Measurements from ENCODE around the gene CARS2.

DNA sequence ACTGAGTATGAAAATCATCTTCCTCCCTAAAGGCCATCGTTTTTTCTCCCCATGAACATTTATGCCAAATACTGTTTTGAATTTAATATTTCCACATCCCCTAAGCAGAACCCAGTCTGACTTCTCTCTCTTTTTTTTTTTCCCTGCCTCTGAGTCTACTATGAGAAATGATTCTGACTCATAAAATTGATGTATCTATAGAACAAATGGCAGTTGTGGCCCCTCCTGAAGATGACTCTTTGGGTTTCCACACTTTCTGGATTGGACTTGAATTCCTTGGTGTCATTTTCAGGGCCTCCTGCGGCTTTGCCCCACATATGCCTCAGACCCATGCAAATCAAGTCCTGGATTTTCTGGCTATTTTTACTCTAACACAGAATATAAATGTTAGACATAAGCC is 113.3 kb downstream of the CARS2 start:
- TF ChIP-seq EZH2phosphoT487 (conservative IDR thresholded peaks at IDR 0.05; ENCODE audit: low read length): no peak
- TF ChIP-seq, protein P1, sequence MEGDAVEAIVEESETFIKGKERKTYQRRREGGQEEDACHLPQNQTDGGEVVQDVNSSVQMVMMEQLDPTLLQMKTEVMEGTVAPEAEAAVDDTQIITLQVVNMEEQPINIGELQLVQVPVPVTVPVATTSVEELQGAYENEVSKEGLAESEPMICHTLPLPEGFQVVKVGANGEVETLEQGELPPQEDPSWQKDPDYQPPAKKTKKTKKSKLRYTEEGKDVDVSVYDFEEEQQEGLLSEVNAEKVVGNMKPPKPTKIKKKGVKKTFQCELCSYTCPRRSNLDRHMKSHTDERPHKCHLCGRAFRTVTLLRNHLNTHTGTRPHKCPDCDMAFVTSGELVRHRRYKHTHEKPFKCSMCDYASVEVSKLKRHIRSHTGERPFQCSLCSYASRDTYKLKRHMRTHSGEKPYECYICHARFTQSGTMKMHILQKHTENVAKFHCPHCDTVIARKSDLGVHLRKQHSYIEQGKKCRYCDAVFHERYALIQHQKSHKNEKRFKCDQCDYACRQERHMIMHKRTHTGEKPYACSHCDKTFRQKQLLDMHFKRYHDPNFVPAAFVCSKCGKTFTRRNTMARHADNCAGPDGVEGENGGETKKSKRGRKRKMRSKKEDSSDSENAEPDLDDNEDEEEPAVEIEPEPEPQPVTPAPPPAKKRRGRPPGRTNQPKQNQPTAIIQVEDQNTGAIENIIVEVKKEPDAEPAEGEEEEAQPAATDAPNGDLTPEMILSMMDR (IDR thresholded peaks at IDR 0.05; ENCODE audit: insufficient read depth, low read length, poor library complexity, severe bottlenecking): no peak
